ENCODE measurements around the gene PTBP1.
"Not testable (repeated sequence)": the region's sequence is repeated elsewhere in the genome, so short reads cannot be mapped to it uniquely, and the experiment has no call there.

GRCh38 chr19:853614-854220 is 56.5 kb downstream of the PTBP1 start:
- TF ChIP-seq, protein P1, sequence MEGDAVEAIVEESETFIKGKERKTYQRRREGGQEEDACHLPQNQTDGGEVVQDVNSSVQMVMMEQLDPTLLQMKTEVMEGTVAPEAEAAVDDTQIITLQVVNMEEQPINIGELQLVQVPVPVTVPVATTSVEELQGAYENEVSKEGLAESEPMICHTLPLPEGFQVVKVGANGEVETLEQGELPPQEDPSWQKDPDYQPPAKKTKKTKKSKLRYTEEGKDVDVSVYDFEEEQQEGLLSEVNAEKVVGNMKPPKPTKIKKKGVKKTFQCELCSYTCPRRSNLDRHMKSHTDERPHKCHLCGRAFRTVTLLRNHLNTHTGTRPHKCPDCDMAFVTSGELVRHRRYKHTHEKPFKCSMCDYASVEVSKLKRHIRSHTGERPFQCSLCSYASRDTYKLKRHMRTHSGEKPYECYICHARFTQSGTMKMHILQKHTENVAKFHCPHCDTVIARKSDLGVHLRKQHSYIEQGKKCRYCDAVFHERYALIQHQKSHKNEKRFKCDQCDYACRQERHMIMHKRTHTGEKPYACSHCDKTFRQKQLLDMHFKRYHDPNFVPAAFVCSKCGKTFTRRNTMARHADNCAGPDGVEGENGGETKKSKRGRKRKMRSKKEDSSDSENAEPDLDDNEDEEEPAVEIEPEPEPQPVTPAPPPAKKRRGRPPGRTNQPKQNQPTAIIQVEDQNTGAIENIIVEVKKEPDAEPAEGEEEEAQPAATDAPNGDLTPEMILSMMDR (IDR thresholded peaks at IDR 0.05; ENCODE audit: low read length) = not testable (repeated sequence)
- TF ChIP-seq EZH2 (IDR thresholded peaks at IDR 0.05; ENCODE audit: borderline replicate concordance, low read length) = not testable (repeated sequence)
